HTERT RPE-1 (cell line): ENCODE results near the gene UBR2.
"Not testable (repeated sequence)": the region's sequence is repeated elsewhere in the genome, so short reads cannot be mapped to it uniquely, and the experiment has no call there.

Experiments used
- in situ Hi-C: fragments of 300-500 bp; cut with MboI; formaldehyde crosslinking; loops from 4 replicates; pipeline ENCODE4 v1.14.3; 2020; ENCODE audit warnings: low sequenced_read_pairs

Gene UBR2

GRCh38 chr6:42724825-42725224, 161.0 kb downstream of the UBR2 start:
- in situ Hi-C loops: no loop called here

DNA sequence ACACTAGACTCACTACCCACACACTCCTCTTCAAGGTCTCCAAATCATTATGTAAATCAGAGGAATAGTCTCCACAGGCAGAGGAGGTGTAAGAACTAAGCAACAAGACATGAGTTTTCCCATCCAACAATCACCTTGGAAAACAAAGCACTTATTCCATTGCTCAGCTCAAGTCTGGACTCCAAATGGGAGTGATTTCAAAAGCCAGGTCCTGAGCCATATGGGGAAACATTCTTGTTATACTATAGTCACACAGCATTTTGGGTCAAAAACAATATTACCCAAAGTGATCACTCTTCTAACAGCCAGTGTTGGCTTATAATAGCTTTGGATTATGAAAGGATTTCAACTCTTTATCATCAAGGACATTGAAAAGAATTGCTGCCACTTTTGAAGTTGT, 162.2 kb downstream of the UBR2 start:
- in situ Hi-C loops: no loop called here

DNA sequence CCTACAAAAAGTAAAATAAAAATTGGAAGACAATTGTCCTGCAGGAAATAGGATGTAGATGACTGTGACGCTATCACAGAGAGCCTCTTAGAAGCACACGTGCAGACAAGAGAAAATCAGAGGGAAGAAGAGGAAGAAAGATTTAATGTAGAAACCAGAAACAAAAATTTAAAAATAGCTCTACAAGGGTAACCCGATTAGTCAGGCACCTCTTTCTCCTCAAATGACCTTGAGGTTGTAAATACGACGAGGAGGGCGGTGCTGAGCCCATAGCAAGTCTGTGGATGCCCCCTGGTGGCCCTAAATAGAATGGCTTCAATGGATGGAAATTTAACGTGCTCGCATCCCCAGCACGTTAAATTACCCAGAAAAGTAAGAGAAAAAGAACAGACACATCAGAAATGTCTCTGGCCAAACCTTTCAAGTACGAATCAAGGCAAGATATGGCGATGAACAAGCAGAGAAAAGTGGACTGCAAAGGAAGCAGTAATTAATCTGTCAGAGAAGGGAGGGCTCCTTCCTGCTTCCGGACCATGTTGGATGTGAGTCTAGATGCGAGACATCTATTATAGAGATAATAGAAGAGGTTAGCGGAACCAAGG, 162.8 kb downstream of the UBR2 start:
- in situ Hi-C loops: no loop called here

DNA sequence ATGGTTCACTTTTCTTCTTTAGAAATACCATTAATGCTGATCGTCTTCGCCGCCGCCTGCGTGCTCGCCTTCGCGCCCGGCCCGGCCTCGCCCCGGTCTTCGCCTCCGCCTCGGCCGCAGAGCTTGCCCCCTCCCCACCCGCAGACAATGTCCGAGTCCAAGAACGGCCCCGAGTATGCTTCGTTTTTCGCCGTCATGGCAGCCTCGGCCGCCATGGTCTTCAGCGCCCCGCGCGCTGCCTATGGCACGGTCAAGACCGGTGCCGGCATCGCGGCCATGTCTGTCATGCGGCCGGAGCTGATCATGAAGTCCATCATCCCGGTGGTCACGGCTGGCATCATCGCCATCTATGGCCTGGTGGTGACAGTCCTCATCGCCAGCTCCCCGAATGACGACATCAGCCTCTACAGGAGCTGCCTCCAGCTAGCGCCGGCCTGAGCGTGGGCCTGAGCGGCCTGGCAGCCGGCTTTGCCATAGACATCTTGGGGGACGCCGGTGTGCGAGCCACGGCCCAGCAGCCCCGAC, 163.3 kb downstream of the UBR2 start:
- in situ Hi-C loops: no loop called here

GRCh38 chr6:42727627-42728026, 163.8 kb downstream of the UBR2 start:
- in situ Hi-C loops: no loop called here

- in situ Hi-C loops: no loop called here
These were observed 165.9 kb downstream of the UBR2 start for GRCh38 chr6:42729731-42730130.

DNA sequence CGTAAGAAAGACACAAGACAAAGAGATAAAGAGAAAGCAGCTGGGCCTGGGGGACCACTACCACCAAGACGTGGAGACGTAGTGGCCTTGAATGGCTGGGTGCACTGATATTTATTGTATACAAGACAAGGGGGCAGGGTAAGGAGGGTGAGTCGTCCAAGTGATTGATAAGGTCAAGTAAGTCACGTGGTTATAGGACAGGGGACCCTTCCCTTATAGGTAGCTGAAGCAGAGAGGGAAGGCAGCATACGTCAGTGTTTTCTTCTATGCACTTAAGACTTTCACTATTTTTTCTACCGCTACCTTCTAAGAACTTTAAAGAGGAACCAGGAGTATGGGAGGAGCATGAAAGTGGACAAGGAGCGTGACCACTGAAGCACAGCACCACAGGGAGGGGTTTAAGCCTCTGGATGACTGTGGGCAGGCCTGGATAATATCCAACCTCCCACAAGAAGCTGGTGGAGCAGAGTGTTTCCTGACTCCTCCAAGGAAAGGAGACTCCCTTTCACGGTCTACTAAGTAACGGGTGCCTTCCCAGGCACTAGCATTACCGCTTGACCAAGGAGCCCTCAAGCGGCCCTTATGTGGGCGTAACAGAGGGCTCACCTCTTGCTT, 170.1 kb downstream of the UBR2 start:
- in situ Hi-C loops: not testable (repeated sequence)

GRCh38 chr6:42735976-42736375, 172.1 kb downstream of the UBR2 start:
- in situ Hi-C loops: no loop called here

- in situ Hi-C loops: no loop called here
These were observed 176.9 kb downstream of the UBR2 start for GRCh38 chr6:42740725-42741124.

GRCh38 chr6:42742116-42742894, 178.5 kb downstream of the UBR2 start:
- in situ Hi-C loops: no loop called here
